Activated naive CD8-positive, alpha-beta T cell treated with anti-CD3 and anti-CD28 coated beads, Interleukin-2, amount 50 U/mL, for 16 hours (primary cell): ENCODE measurements around the gene RNF215.

ENCODE experiments used
- DNase-seq: peaks from one replicate; pipeline ENCODE4 v3.0.0-alpha.2; 2020; ENCODE audit warnings: low read depth, low spot score

The RNF215 gene

DNA sequence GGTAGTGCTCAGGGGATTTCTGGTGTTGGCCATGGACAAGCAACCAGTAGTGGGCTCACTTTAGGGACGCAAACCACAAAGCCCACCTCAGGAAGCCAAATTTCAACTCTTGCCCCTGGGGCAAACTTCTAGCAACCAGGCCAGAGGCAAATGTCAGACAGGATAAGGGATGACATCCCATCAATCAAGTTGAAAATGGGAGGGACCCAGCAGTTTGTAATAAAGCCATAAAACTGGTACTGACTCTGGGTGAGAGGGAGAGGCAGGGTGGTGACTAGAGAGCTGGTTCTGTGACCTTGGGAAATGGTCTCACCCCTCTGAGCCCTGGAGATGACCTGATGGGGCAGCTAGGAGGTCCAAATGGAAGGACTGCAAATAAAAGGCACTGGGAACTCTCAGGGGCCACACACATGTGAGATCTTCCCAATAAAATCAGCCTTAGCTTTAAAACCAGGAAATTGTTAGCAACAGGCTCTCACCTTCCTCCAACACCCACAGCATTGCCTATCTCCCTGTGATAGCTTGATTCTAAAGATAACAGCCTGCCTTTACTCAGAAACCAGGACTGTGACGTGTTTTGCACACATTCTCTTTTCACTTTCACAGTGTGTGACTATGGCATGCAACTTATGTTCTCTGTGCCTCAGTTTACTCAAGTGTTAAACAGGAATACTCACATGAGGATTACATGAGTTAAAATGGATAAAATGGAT is 54.1 kb downstream of the RNF215 start:
- DNase-seq, result no peak

GRCh38 chr22:30332551-30332950 is 54.7 kb downstream of the RNF215 start:
- no peak for DNase-seq
